Measurements from ENCODE around the gene TMEM63A. TPM values are rescaled to one million over a fixed set of nuclear protein-coding genes. Genes with fewer than 3 reads are reported as not detected.

Gene TMEM63A
- total RNA-seq, 4 donors from 2014 or later, result 27.6 to 93.3 (median 41.5) TPM

- TF ChIP-seq CTCF (IDR thresholded peaks at IDR 0.05), result no peak
Observed at GRCh38 chr1:225878282-225878681, 3.9 kb downstream of the TMEM63A start.

GRCh38 chr1:225877580-225877979 lies 4.6 kb downstream of the TMEM63A start:
- DNase-seq (ENCODE audit: low spot score) (no peak), ATAC-seq (ENCODE audit: low FRiP score) (no peak)
- TF ChIP-seq CTCF (IDR thresholded peaks at IDR 0.05), result no peak

More at GRCh38 chr1:225878282-225878681, 3.9 kb downstream of the TMEM63A start:
- no peak for ATAC-seq (ENCODE audit: low FRiP score)
- no peak for DNase-seq (ENCODE audit: low spot score)

- DNase-seq (ENCODE audit: low spot score), result no peak
- no peak for ATAC-seq (ENCODE audit: low FRiP score)
- TF ChIP-seq CTCF (IDR thresholded peaks at IDR 0.05), result no peak
Observed at GRCh38 chr1:225876900-225877510, 5.2 kb downstream of the TMEM63A start.

DNA sequence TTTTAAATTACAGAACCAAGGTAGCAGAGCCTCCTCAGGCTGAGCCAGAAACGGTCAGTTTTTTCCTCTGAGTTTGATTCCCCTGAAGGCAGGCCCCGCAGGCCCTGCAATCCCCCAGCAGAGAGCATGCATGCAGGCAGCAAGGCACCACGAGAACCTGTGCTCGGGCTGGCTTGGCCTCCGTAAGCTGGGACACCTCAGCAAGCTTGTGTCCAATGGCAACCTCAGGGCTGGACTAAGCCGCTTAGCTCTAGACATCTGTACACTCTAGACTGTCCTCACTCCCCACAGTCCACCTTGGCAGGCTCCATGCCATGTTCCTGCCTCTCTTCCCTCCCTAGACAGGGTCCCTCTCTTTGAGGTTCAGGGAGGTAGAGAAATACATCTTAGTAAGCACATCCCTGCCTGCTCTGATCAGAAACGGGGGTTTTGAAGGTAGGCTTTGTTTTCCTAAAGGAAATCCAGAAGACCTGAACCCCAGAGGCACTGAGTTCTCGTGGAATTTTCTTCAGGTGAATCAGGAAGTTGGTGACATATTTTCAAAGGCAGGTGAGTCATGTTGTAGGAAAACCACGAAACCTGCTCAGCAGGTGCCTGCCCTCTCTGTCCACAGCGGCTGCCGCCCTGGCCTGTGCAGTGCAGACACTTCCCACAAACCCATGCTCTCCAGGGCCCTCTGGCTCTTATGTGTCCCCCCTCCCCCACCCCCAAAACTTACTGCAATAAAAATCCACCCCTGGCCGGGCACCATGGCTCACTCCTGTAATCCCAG lies 7.0 kb downstream of the TMEM63A start:
- ATAC-seq (ENCODE audit: low FRiP score), result no peak
- TF ChIP-seq CTCF (IDR thresholded peaks at IDR 0.05), result no peak
- DNase-seq (ENCODE audit: low spot score), result no peak

GRCh38 chr1:225874431-225874830 lies 7.7 kb downstream of the TMEM63A start:
- DNase-seq (ENCODE audit: low spot score), result no peak
- no peak for ATAC-seq (ENCODE audit: low FRiP score)

GRCh38 chr1:225873281-225873850 lies 8.8 kb downstream of the TMEM63A start:
- DNase-seq (ENCODE audit: low spot score) (no peak), ATAC-seq (ENCODE audit: low FRiP score) (no peak)
- no peak for TF ChIP-seq CTCF (IDR thresholded peaks at IDR 0.05)

More at GRCh38 chr1:225874431-225874830, 7.7 kb downstream of the TMEM63A start:
- no peak for TF ChIP-seq CTCF (IDR thresholded peaks at IDR 0.05)
